ENCODE measurements around the gene TNPO3.

Gene TNPO3

GRCh38 chr7:129054438-129055293, at the start of gene TNPO3:
TSS of gene TNPO3 (minus strand) at chr7:129055111. CDS start at chr7:129054770, 341 bp downstream.
- DNase-seq, result peak; percentile 97

- no peak for DNase-seq
Measured at GRCh38 chr7:129103561-129104324, 48.8 kb upstream of the TNPO3 start.

- DNase-seq, result peak; percentile 16
Measured at GRCh38 chr7:129101746-129102145, 46.8 kb upstream of the TNPO3 start.

- DNase-seq, result no peak
Measured at GRCh38 chr7:129100827-129101166, 45.9 kb upstream of the TNPO3 start.

- DNase-seq, result no peak
Measured at GRCh38 chr7:129098409-129099084, 43.6 kb upstream of the TNPO3 start.

- DNase-seq, result no peak
Measured at GRCh38 chr7:129095258-129095657, 40.3 kb upstream of the TNPO3 start.

- no peak for DNase-seq
Measured at GRCh38 chr7:129094501-129094900, 39.6 kb upstream of the TNPO3 start.

- DNase-seq, result no peak
Measured at GRCh38 chr7:129093867-129094456, 39.1 kb upstream of the TNPO3 start.

- peak; percentile 74 for DNase-seq
Measured at GRCh38 chr7:129091484-129092002, 36.6 kb upstream of the TNPO3 start.

GRCh38 chr7:129090300-129090907, 35.5 kb upstream of the TNPO3 start:
- no peak for DNase-seq

GRCh38 chr7:129089521-129090212, 34.8 kb upstream of the TNPO3 start:
- DNase-seq, result no peak

GRCh38 chr7:129084801-129085551, 30.1 kb upstream of the TNPO3 start:
- DNase-seq, result no peak

- DNase-seq, result no peak
Measured at GRCh38 chr7:129083525-129083924, 28.6 kb upstream of the TNPO3 start.

GRCh38 chr7:129078455-129078854, 23.5 kb upstream of the TNPO3 start:
- DNase-seq, result no peak

- DNase-seq, result no peak
Measured at GRCh38 chr7:129076886-129077285, 22.0 kb upstream of the TNPO3 start.

GRCh38 chr7:129074994-129075393, 20.1 kb upstream of the TNPO3 start:
- DNase-seq, result peak; percentile 17

GRCh38 chr7:129074361-129074871, 19.5 kb upstream of the TNPO3 start:
- DNase-seq, result no peak

- DNase-seq, result no peak
Measured at GRCh38 chr7:129073738-129074137, 18.8 kb upstream of the TNPO3 start.

- DNase-seq, result no peak
Measured at GRCh38 chr7:129073204-129073603, 18.3 kb upstream of the TNPO3 start.

- no peak for DNase-seq
Measured at GRCh38 chr7:129072479-129073011, 17.6 kb upstream of the TNPO3 start.

GRCh38 chr7:129069021-129069420, 14.1 kb upstream of the TNPO3 start:
- no peak for DNase-seq

All from NCI-H2171 treated with DMSO at 0.1 percent for 48 hours (cell line).